Tibial artery (tissue), 4 donors: ENCODE data around the gene ZCRB1.

Experiments
- DNase-seq, 2 donors: peaks; one replicate each; pipeline ENCODE4 v3.0.0-alpha.2; 2019
- H3K27ac ChIP-seq, 2 donors: fragments of 200-600 bp; sonication (generic) in 1 of 2; 1 replicate in 1 of 2; 2 replicates in 1 of 2; pipeline ENCODE4 v1.5.1; 2018 to 2019; ENCODE audit warnings: mild to moderate bottlenecking in 1 of 2
- H3K27me3 ChIP-seq, 2 donors: fragments of 200-600 bp; sonication (generic) in 1 of 2; one replicate each; pipeline versions ENCODE4 v1.5.1 to v1.6.0; 2016 to 2019
- H3K36me3 ChIP-seq, 3 donors: fragments of 200-600 bp; sonication (generic) in 2 of 3; one replicate each; pipeline ENCODE4 v1.5.1; 2016 to 2019; ENCODE audit warnings: mild to moderate bottlenecking in 2 of 3
- H3K4me1 ChIP-seq, 4 donors: fragments of 200-600 bp; sonication (generic) in 2 of 4; 1 replicate in 3 of 4; 2 replicates in 1 of 4; pipeline ENCODE4 v1.5.1; 2016 to 2019
- H3K4me3 ChIP-seq, 2 donors: fragments of 200-600 bp; sonication (generic) in 1 of 2; 1 replicate in 1 of 2; 2 replicates in 1 of 2; pipeline ENCODE4 v1.5.1; 2018 to 2019; ENCODE audit warnings: mild to moderate bottlenecking in 2 of 2
- H3K9me3 ChIP-seq, 3 donors: fragments of 200-600 bp; sonication (generic) in 1 of 3; one replicate each; pipeline ENCODE4 v1.5.1; 2016 to 2019
- CTCF ChIP-seq, 2 experiments: fragments of 200-600 bp in 1 of 2; fragments of 450-650 bp in 1 of 2; IDR thresholded peaks; one replicate each; pipeline ENCODE4 v1.5.1; 2017 to 2019; ENCODE audit warnings: antibody characterized with exemption in 2 of 2, mild to moderate bottlenecking in 1 of 2, moderate library complexity in 1 of 2
- intact Hi-C: fragments of 100-400 bp; cut with DNase I; formaldehyde crosslinking; loops from one replicate; pipeline ENCODE4 v1.15.0; 2023; ENCODE audit warnings: low total_unique reads

The ZCRB1 gene

GRCh38 chr12:42282294-42282693 lies 43.6 kb downstream of the ZCRB1 start:
- no peak overlapping the region for H3K4me3 ChIP-seq

GRCh38 chr12:42281844-42282243 lies 44.0 kb downstream of the ZCRB1 start:
- H3K36me3 ChIP-seq: no peaks in the 10 kb centered on the region
- no peaks in the 10 kb centered on the region for H3K4me1 ChIP-seq
- H3K9me3 ChIP-seq: no peaks in the 10 kb centered on the region
- no peaks in the 10 kb centered on the region for H3K27me3 ChIP-seq
- intact Hi-C loops: no loop called here
- H3K27ac ChIP-seq: no peak overlapping the region
- TF ChIP-seq CTCF (IDR thresholded peaks at IDR 0.05): no peak
- no peak overlapping the region for H3K4me3 ChIP-seq
- DNase-seq: no peak

More at GRCh38 chr12:42282294-42282693, 43.6 kb downstream of the ZCRB1 start:
- no peak for DNase-seq
- TF ChIP-seq CTCF (IDR thresholded peaks at IDR 0.05): no peak
- intact Hi-C loops: no loop called here
- no peak overlapping the region for H3K27ac ChIP-seq
- H3K9me3 ChIP-seq: no peaks in the 10 kb centered on the region
- H3K4me1 ChIP-seq: no peaks in the 10 kb centered on the region
- no peaks in the 10 kb centered on the region for H3K27me3 ChIP-seq
- no peaks in the 10 kb centered on the region for H3K36me3 ChIP-seq

DNA sequence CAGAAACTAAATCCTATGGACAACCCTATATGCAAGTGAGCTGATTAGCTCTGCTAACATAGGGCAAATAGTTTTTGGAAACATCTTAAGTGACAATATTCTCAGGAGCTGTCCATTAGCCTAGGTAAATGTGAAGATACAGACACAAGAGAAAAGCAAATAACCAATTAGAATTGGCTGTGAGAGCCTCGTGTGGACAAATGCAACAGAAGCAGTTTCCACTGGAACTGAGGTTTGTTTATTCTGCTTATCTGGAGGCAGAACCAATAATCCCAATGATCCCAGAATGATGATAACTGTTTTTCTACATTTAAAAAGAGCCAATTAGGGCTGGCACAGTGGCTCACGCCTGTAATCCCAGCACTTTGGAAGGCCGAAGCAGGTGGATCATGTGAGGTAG lies 44.6 kb downstream of the ZCRB1 start:
- H3K4me1 ChIP-seq: no peaks in the 10 kb centered on the region
- no peaks in the 10 kb centered on the region for H3K9me3 ChIP-seq
- DNase-seq: no peak
- intact Hi-C loops: no loop called here
- no peak overlapping the region for H3K27ac ChIP-seq
- no peaks in the 10 kb centered on the region for H3K27me3 ChIP-seq
- no peak overlapping the region for H3K4me3 ChIP-seq
- H3K36me3 ChIP-seq: no peaks in the 10 kb centered on the region
- TF ChIP-seq CTCF (IDR thresholded peaks at IDR 0.05): no peak

- Histone ChIP-seq H3K4me3 (no peak overlapping the region), H3K4me1 (no peaks in the 10 kb centered on the region), H3K36me3 (no peaks in the 10 kb centered on the region), H3K9me3 (no peaks in the 10 kb centered on the region), H3K27ac (no peak overlapping the region), H3K27me3 (no peaks in the 10 kb centered on the region)
- intact Hi-C loops: no loop called here
- TF ChIP-seq CTCF (IDR thresholded peaks at IDR 0.05): no peak
- no peak for DNase-seq
Measured at GRCh38 chr12:42278128-42278510, 47.8 kb downstream of the ZCRB1 start.

- TF ChIP-seq CTCF (IDR thresholded peaks at IDR 0.05): no peak
- no peak overlapping the region for H3K27ac ChIP-seq
- H3K4me3 ChIP-seq: no peak overlapping the region
Measured at GRCh38 chr12:42277396-42278127, 48.3 kb downstream of the ZCRB1 start.

GRCh38 chr12:42275499-42275898 lies 50.4 kb downstream of the ZCRB1 start:
- TF ChIP-seq CTCF (IDR thresholded peaks at IDR 0.05): no peak
- Histone ChIP-seq H3K9me3 (no peaks in the 10 kb centered on the region), H3K27ac (no peak overlapping the region), H3K4me1 (no peaks in the 10 kb centered on the region), H3K27me3 (no peaks in the 10 kb centered on the region), H3K36me3 (no peaks in the 10 kb centered on the region), H3K4me3 (no peak overlapping the region)
- no peak for DNase-seq
- intact Hi-C loops: no loop called here

More at GRCh38 chr12:42277396-42278127, 48.3 kb downstream of the ZCRB1 start:
- Histone ChIP-seq H3K4me1 (no peaks in the 10 kb centered on the region), H3K27me3 (no peaks in the 10 kb centered on the region), H3K36me3 (no peaks in the 10 kb centered on the region), H3K9me3 (no peaks in the 10 kb centered on the region)
- DNase-seq: no peak
- intact Hi-C loops: no loop called here
